GM12865 (cell line): ENCODE measurements around the gene TSPAN10.

Experiments
- DNase-seq: peaks from one replicate; pipeline ENCODE4 v3.0.0; 2010; ENCODE audit warnings: low read depth
- H3K4me3 ChIP-seq: 2 replicates; pipeline ENCODE4 v1.5.1; 2011; ENCODE audit warnings: mild to moderate bottlenecking, low read depth, low read length, control low read depth
- CTCF ChIP-seq: IDR thresholded peaks from 2 replicates; pipeline ENCODE4 v1.5.1; 2011; ENCODE audit warnings: low read length, control low read depth, low read depth, inconsistent platforms; ENCODE audit not compliant: insufficient read depth; ENCODE audit errors: missing control alignments

The TSPAN10 gene

DNA sequence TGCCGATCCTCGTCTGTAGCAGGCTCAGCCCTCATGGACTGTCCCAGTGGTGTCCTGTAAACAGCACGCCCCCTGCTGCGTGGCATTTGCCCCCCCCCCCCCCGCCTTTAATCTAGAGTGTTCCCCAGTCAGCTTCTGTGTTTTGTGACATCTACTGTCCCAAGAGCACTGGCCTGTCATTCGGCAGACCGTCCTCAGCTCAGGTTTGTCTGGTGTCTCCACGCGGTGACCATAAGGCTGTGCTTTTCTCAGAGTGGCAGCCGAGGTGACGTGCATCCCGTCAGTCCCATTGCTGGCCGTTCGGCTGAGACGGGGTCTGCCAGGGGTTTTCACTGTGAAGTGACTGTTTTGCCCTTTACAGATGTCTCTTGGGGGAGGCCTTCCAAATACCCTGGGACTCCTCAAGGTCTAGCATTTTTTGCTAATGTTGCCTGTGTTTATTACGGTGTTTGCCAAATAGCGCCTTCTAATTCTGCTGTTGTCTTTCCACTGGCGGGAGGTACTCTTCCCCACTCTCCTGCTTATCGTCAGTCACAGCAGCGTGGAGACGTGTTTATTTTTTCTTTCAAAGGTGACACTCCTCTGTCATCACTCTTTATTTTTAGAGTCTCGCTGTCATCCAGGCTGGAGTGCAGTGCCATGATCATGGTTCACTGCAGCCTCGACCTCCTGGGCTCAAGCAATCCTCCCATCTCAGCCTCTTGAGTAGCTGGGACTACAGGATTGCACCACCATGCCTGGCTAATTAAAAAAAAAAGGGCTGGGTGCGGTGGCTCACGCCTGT is 60.5 kb downstream of the TSPAN10 start:
- no peak for DNase-seq

More for the DNA sequence above, 60.5 kb downstream of the TSPAN10 start:
- TF ChIP-seq CTCF: no peak
- H3K4me3 ChIP-seq: no peak overlapping the region
